Panc1 (cell line): ENCODE data around the gene ACOXL.

ENCODE experiments used
- POLR2AphosphoS5 ChIP-seq: IDR thresholded peaks from 2 replicates; pipeline ENCODE4 v1.6.1; 2012; ENCODE audit warnings: mild to moderate bottlenecking, low read depth, low read length, moderate library complexity
- SIN3A ChIP-seq: IDR thresholded peaks from 2 replicates; pipeline ENCODE4 v1.6.1; 2012; ENCODE audit warnings: low read depth, mild to moderate bottlenecking, low read length, moderate library complexity, borderline replicate concordance; ENCODE audit not compliant: insufficient read depth
- TCF7L2 ChIP-seq: IDR thresholded peaks from 2 replicates; pipeline ENCODE4 v1.6.1; 2011; ENCODE audit warnings: mild to moderate bottlenecking, low read depth, low read length, inconsistent platforms
- TF ChIP-seq, protein P1 (sequence below): fragments of 450-650 bp; IDR thresholded peaks from 2 replicates; pipeline ENCODE4 v1.5.1; 2017; ENCODE audit warnings: mild to moderate bottlenecking

DNA sequence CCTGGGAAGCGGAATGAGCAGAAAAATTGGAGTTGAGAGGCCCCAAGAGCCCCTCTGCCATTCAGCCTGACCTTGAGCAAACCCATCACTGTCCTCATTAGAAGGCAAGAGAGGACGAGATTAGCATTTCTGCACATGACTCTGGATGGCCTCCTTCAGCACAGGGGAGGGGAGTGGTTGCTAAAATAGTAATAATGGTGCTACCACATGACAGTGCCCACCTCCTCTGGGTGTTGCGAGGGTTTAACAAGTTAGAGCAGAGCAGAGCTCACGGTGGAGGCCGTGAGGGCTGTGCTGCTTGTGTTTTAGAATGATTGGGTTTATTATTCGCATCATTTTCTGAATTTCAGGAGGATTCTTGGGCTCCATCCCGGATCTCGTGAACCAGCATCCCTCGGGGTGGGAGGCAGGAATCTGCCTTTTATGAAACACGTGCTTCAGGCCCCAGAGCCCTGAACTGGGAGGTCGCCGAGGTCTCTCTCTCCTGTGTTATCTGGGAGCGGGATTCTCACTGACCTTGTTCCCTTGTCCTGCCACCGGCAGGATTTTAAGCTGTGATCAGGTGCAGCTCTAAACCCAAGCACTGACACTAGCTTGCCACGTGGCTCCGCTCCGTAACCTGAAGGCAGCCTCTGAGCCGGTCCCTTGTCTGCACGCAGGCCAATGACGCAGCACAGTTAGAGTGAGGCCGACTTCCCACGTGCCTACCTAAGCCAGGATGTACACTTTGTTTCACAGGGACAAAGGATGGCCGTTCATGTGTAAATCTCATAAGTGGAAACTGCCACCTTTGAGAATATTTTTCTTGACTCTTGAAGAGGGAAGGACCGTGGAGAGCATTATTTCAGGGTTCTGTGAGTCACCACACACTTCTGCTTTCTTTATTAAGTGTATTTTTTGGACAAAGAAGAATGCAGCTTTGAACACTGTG lies 142.3 kb downstream of the ACOXL start:
- TF ChIP-seq, protein P1, sequence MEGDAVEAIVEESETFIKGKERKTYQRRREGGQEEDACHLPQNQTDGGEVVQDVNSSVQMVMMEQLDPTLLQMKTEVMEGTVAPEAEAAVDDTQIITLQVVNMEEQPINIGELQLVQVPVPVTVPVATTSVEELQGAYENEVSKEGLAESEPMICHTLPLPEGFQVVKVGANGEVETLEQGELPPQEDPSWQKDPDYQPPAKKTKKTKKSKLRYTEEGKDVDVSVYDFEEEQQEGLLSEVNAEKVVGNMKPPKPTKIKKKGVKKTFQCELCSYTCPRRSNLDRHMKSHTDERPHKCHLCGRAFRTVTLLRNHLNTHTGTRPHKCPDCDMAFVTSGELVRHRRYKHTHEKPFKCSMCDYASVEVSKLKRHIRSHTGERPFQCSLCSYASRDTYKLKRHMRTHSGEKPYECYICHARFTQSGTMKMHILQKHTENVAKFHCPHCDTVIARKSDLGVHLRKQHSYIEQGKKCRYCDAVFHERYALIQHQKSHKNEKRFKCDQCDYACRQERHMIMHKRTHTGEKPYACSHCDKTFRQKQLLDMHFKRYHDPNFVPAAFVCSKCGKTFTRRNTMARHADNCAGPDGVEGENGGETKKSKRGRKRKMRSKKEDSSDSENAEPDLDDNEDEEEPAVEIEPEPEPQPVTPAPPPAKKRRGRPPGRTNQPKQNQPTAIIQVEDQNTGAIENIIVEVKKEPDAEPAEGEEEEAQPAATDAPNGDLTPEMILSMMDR: no peak
- no peak for TF ChIP-seq POLR2AphosphoS5
- TF ChIP-seq SIN3A: no peak
- no peak for TF ChIP-seq TCF7L2
